ENCODE data around the gene GALC. TPM values are rescaled to one million over a fixed set of nuclear protein-coding genes. Genes with fewer than 3 reads are reported as not detected.

Gene GALC
- total RNA-seq, 1 donor from 2014 or later: 21.2 TPM

DNA sequence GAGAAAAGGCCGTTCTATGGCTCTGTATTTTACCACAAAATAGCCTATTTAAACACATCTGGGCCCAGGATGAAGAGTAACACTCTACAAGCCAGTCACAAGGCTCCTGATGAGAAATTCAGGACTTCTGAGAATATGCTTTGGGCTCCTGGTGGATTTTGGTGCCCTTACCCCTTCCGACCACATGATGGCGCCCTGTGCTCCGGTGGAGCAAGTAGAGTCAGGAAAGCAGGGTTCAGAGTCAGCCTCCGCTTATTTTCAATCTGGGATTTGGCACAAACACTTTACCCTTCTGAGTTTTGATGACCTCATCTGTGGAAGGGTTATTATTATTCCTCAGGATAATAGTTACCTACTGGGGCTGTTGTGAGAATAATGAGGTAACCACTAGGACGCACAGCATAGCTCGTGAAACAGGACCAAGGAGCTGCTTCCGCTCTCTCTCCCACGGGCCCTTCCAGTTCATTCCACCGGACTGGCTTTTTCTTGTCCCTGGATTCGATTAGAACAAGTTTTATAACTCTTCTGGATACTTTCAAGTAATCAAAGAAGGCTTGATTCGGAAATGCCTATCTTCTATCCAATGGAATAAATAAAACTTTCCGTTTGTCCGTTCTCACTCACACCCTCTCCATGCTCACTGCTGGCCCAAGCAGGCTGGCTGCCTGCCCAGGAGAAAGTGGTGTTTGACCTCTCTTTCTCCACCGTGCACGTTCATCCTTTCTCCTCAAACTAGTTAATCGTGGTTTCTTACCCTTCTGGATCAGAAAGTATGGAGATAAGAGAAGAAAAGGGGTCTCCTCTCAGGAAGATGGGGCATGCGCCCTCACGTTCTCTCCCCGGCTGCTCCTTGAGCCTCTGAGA lies 104.6 kb downstream of the GALC start:
- H3K9me3 Mint-ChIP-seq: peaks cover 3% of the 10 kb centered on the region
- H3K4me1 Mint-ChIP-seq: no peaks in the 10 kb centered on the region
- H3K4me3 Mint-ChIP-seq: no peak overlapping the region
- H3K36me3 Mint-ChIP-seq (ENCODE audit: low read depth): no peaks in the 10 kb centered on the region
- H3K27ac Mint-ChIP-seq (ENCODE audit: unreplicated experiment): no peak overlapping the region
- TF ChIP-seq CTCF (conservative IDR thresholded peaks at IDR 0.05): peak; percentile 57
- no peaks in the 10 kb centered on the region for H3K27me3 Mint-ChIP-seq (ENCODE audit: low read depth)
- no peak for DNase-seq (ENCODE audit: low read depth, low spot score)

DNA sequence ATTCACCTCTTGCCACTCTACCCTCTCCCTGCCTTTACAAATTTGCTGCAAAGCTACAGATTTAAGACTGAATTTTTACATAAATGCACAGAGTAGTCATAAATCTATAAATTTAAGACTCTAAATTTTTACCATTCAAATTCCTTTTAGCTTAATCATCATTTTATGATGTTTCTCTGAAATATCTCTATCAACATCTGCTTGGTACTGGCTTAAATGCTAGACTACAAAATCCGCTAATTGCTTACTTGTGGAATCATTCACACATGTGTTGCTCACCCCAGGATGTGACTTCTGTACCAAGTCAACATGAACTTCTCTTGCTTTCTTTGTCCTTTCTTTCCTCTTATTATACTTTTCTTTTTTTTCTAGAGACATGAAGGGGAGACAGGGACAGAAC lies 109.2 kb downstream of the GALC start:
- H3K36me3 Mint-ChIP-seq (ENCODE audit: low read depth): no peaks in the 10 kb centered on the region
- no peak for TF ChIP-seq CTCF (conservative IDR thresholded peaks at IDR 0.05)
- H3K9me3 Mint-ChIP-seq: peaks cover 5% of the 10 kb centered on the region
- no peak for DNase-seq (ENCODE audit: low read depth, low spot score)
- H3K4me3 Mint-ChIP-seq: no peak overlapping the region
- H3K4me1 Mint-ChIP-seq: no peaks in the 10 kb centered on the region
- H3K27ac Mint-ChIP-seq (ENCODE audit: unreplicated experiment): no peak overlapping the region
- peaks cover 4% of the 10 kb centered on the region for H3K27me3 Mint-ChIP-seq (ENCODE audit: low read depth)

Other genes with a start within 250 kb of the GALC start
- gene GPR65, start 12.0 kb upstream of the GALC start, total RNA-seq: not detected in 2 replicates